RWPE2 (cell line): ENCODE measurements around the gene STK24.

Source experiments
- ATAC-seq: fragments of 200-7000 bp; cut with Tn5 transposase; 3 replicates; pipeline ENCODE4 v1.9.1; 2021; ENCODE audit warnings: low read depth
- DNase-seq: peaks from one replicate; pipeline ENCODE4 v3.0.0-alpha.2; 2020; ENCODE audit warnings: low spot score
- H3K27ac ChIP-seq: fragments of 450-650 bp; 2 replicates; pipeline ENCODE4 v1.5.1; 2017; ENCODE audit warnings: mild to moderate bottlenecking; ENCODE audit not compliant: poor library complexity, severe bottlenecking
- H3K27me3 ChIP-seq: fragments of 250-450 bp; sonication (Bioruptor Pico); 2 replicates; pipeline ENCODE4 v1.5.1; 2021; ENCODE audit warnings: mild to moderate bottlenecking, moderate library complexity; ENCODE audit not compliant: insufficient read depth, poor library complexity, severe bottlenecking
- H3K36me3 ChIP-seq: fragments of 250-450 bp; sonication (Bioruptor Pico); 2 replicates; pipeline ENCODE4 v1.5.1; 2020; ENCODE audit warnings: low read depth, mild to moderate bottlenecking, moderate library complexity
- H3K4me1 ChIP-seq: fragments of 250-450 bp; sonication (Bioruptor Pico); 2 replicates; pipeline ENCODE4 v1.5.1; 2021; ENCODE audit warnings: mild to moderate bottlenecking, moderate library complexity; ENCODE audit not compliant: insufficient read depth, poor library complexity, severe bottlenecking
- H3K4me3 ChIP-seq: fragments of 250-450 bp; sonication (Bioruptor Pico); 2 replicates; pipeline ENCODE4 v1.5.1; 2021; ENCODE audit warnings: mild to moderate bottlenecking, moderate library complexity; ENCODE audit not compliant: severe bottlenecking
- H3K9me3 ChIP-seq: fragments of 250-450 bp; sonication (Bioruptor Pico); 2 replicates; pipeline ENCODE4 v1.5.1; 2021; ENCODE audit warnings: mild to moderate bottlenecking, moderate library complexity; ENCODE audit not compliant: severe bottlenecking
- CTCF ChIP-seq: fragments of 450-650 bp; IDR thresholded peaks from one replicate; pipeline ENCODE4 v1.5.1; 2017; ENCODE audit warnings: mild to moderate bottlenecking, moderate library complexity; ENCODE audit not compliant: poor library complexity, severe bottlenecking

STK24 gene

GRCh38 chr13:98495627-98496478 is 81.1 kb downstream of the STK24 start:
- no peak for TF ChIP-seq CTCF
- no peaks in the 10 kb centered on the region for H3K27me3 ChIP-seq
- DNase-seq (no peak), ATAC-seq (no peak)
- H3K4me3 ChIP-seq = no peak overlapping the region
- H3K9me3 ChIP-seq = no peaks in the 10 kb centered on the region
- H3K4me1 ChIP-seq = no peaks in the 10 kb centered on the region
- H3K27ac ChIP-seq = no peak overlapping the region
- H3K36me3 ChIP-seq = peaks cover 43% of the 10 kb centered on the region

- H3K27ac ChIP-seq = no peak overlapping the region
- peaks cover 36% of the 10 kb centered on the region for H3K36me3 ChIP-seq
- no peaks in the 10 kb centered on the region for H3K4me1 ChIP-seq
- H3K9me3 ChIP-seq = no peaks in the 10 kb centered on the region
- no peak overlapping the region for H3K4me3 ChIP-seq
- ATAC-seq (no peak), DNase-seq (no peak)
- no peaks in the 10 kb centered on the region for H3K27me3 ChIP-seq
- TF ChIP-seq CTCF = no peak
These were observed 82.1 kb downstream of the STK24 start for GRCh38 chr13:98494769-98495168.

GRCh38 chr13:98493042-98493712 is 83.7 kb downstream of the STK24 start:
- Histone ChIP-seq H3K4me3 (no peak overlapping the region), H3K36me3 (peaks cover 23% of the 10 kb centered on the region), H3K27ac (no peak overlapping the region), H3K9me3 (no peaks in the 10 kb centered on the region), H3K27me3 (no peaks in the 10 kb centered on the region), H3K4me1 (no peaks in the 10 kb centered on the region)
- DNase-seq (no peak), ATAC-seq (no peak)
- TF ChIP-seq CTCF = no peak

GRCh38 chr13:98492335-98493041 is 84.4 kb downstream of the STK24 start:
- Histone ChIP-seq H3K4me3 (no peak overlapping the region), H3K36me3 (peaks cover 23% of the 10 kb centered on the region), H3K9me3 (no peaks in the 10 kb centered on the region), H3K4me1 (no peaks in the 10 kb centered on the region), H3K27me3 (no peaks in the 10 kb centered on the region), H3K27ac (no peak overlapping the region)
- TF ChIP-seq CTCF = no peak
- ATAC-seq = no peak
- no peak for DNase-seq
